GM12875 (cell line): Measurements from ENCODE around the gene FIBIN.
"Not testable (repeated sequence)": the region's sequence is repeated elsewhere in the genome, so short reads cannot be mapped to it uniquely, and the experiment has no call there.

ENCODE experiments used
- H3K4me3 ChIP-seq: one replicate; pipeline ENCODE4 v1.5.1; 2011; ENCODE audit warnings: low read depth, low read length, control low read depth
- TF ChIP-seq, protein P1 (sequence below): IDR thresholded peaks from 2 replicates; pipeline ENCODE4 v1.5.1; 2011; ENCODE audit warnings: low read depth, mild to moderate bottlenecking, control low read depth, inconsistent platforms, low read length, moderate library complexity, borderline replicate concordance; ENCODE audit not compliant: insufficient read depth

The FIBIN gene

DNA sequence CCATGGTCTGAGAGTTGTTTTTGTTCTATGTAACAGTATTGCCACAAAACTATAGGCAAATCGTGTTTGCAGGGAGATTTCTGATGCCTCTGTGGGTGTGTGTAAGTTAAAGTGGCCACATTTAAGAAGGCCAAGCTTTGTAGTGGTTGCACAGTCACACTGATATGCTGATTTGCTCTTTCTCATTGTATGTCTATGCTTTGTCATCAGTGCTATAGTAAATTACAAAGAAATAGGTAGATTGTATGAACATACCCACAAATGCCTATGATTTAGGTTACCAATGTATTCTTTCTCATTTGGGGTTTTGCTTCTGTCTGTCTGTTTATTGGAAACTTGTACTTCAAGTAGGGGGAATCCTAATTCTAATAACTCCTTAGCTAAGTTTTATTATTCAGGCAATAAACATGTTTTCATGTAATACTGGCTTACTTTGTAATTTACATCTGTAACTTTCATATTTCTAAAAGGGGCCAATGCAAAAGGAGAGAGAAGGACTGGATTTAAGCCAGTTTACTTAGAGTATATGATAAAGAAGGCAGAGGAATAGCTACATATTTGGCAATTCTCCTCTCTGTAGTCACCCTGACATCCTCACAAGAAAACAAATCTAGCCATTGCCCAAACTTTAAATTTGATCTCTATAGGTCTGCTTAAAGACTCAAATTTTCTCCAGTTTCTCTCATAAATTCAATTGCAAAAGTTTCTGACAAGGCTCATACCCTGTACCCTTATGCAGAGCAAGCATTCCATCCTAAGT is 2.0 kb downstream of the FIBIN start:
- H3K4me3 ChIP-seq: no peak overlapping the region
- TF ChIP-seq, protein P1, sequence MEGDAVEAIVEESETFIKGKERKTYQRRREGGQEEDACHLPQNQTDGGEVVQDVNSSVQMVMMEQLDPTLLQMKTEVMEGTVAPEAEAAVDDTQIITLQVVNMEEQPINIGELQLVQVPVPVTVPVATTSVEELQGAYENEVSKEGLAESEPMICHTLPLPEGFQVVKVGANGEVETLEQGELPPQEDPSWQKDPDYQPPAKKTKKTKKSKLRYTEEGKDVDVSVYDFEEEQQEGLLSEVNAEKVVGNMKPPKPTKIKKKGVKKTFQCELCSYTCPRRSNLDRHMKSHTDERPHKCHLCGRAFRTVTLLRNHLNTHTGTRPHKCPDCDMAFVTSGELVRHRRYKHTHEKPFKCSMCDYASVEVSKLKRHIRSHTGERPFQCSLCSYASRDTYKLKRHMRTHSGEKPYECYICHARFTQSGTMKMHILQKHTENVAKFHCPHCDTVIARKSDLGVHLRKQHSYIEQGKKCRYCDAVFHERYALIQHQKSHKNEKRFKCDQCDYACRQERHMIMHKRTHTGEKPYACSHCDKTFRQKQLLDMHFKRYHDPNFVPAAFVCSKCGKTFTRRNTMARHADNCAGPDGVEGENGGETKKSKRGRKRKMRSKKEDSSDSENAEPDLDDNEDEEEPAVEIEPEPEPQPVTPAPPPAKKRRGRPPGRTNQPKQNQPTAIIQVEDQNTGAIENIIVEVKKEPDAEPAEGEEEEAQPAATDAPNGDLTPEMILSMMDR: no peak

GRCh38 chr11:26997378-26997777 is 3.5 kb downstream of the FIBIN start:
- TF ChIP-seq, protein P1: no peak
- H3K4me3 ChIP-seq: no peak overlapping the region

GRCh38 chr11:27001136-27001730 is 7.3 kb downstream of the FIBIN start:
- not testable (repeated sequence) for H3K4me3 ChIP-seq

DNA sequence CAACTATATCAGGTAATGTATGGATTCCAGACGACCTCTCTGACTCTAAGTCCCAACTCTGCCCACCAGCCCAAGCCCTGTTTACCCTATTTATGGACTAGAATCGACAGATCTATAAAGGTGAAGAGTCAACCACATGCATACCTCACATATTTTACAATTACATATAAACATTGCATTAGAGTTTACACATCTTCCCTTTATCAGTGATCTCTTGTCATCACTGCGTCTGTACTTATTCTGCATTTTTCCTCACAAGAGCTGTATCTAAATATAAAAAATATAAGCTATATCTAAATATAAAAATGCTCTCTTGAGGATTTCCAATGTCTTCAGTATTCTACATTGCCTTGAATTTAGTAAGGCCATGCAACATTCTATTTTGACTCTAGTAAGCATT is 8.5 kb downstream of the FIBIN start:
- no peak overlapping the region for H3K4me3 ChIP-seq

DNA sequence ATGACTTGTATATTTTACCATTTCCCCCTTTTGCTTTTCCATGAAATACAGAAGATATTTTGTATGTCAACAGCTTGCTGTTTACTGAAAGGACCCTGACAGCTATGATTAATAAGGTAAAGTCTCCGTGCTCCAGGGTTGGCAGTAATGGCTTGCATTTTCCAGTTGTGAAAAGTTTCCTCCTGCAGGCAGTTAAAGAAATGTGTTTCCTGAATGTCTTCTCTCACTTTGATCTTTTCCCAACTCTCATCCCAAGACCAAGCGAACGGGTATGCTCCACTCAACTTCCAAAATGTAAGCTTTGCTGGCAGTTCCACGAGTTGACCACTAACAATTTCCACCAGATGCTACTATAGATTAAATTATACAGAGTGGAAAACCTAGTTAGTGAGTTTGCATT is 8.9 kb downstream of the FIBIN start:
- TF ChIP-seq, protein P1: no peak
- no peak overlapping the region for H3K4me3 ChIP-seq

More for the DNA sequence above, 8.5 kb downstream of the FIBIN start:
- TF ChIP-seq, protein P1: no peak

DNA sequence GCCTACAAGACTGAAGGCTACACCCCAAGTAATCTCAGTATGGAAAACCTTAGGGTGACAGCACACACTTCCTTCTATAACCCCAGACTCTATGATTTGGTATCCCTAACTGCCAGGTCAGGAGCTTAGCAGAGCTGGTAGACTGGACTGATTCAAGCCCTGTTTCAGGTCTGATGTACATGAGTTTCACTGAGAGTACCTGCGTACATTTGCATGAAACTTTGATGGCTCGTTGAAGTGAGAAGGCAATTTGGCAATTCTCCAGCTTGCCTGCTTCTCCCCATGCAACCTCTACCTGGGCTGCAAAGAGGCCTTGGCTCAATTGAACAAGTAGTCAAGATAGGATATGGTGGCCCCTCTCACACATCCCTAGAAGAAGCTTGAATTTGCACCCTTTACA is 10.2 kb downstream of the FIBIN start:
- TF ChIP-seq, protein P1: no peak
- H3K4me3 ChIP-seq: no peak overlapping the region

DNA sequence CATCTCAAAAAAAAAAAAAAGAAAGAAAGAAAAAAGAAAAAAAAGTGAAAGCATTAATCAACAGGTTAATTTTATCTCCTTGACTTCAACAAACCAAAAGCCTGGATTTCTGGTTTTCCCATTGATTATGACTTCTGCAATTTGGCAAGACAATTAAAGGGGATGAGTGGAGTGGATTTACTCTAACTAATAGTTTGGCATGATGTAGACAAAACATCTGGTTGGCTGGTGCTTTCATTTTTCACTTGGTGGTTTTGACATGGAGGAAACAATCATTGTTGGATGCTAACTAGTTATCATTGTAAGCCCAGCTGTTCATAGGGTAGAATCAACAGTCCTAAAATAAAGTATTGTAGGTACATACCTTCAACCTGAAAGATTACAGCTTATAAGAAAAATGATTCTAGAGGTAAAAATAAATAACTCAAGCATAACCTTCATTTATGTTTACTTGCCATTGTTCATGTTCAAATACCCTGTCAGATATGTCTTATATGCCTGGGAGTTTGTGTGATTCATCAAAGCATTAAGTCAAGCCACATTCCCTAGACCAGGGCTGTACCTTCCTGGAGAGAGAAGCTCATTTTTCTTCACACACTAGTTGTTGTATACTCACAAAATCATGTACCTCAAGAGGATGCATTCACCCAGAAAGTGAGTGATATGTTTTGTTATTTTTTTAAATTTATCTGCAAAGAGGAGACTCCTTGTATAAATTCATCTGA is 15.1 kb downstream of the FIBIN start:
- H3K4me3 ChIP-seq: no peak overlapping the region
- TF ChIP-seq, protein P1: no peak
